HepG2 (cell line): ENCODE data around the gene TIA1. TPM values are rescaled to one million over a fixed set of nuclear protein-coding genes. Genes with fewer than 3 reads are reported as not detected.

ENCODE experiments used
- ARID4A ChIP-seq: sonication (generic); formaldehyde crosslinking; IDR thresholded peaks from 2 replicates; pipeline ENCODE4 v1.5.0; 2020; ENCODE audit warnings: mild to moderate bottlenecking, missing genetic modification reagents, borderline replicate concordance
- ERF ChIP-seq: IDR thresholded peaks from 2 replicates; pipeline ENCODE4 v1.6.1; 2018; ENCODE audit warnings: missing biosample characterization, missing genetic modification reagents
- ETV5 ChIP-seq: IDR thresholded peaks from 2 replicates; pipeline ENCODE4 v1.6.1; 2018; ENCODE audit warnings: missing biosample characterization, missing genetic modification reagents, inconsistent platforms, borderline replicate concordance
- GZF1 ChIP-seq: sonication (generic); formaldehyde crosslinking; IDR thresholded peaks from 2 replicates; pipeline ENCODE4 v1.5.1; 2020; ENCODE audit warnings: mild to moderate bottlenecking, missing genetic modification reagents
- HMGXB3 ChIP-seq: sonication (generic); formaldehyde crosslinking; IDR thresholded peaks from 2 replicates; pipeline ENCODE4 v1.4.0; 2020; ENCODE audit warnings: missing genetic modification reagents, borderline replicate concordance
- KMT2B ChIP-seq: IDR thresholded peaks from 2 replicates; pipeline ENCODE4 v1.6.1; 2016; ENCODE audit warnings: missing genetic modification reagents, missing compliant biosample characterization
- RARG ChIP-seq: sonication (generic); formaldehyde crosslinking; IDR thresholded peaks from 2 replicates; pipeline ENCODE4 v1.4.0; 2020; ENCODE audit warnings: low read depth, mild to moderate bottlenecking, missing genetic modification reagents
- ZFP82 ChIP-seq: sonication (generic); formaldehyde crosslinking; IDR thresholded peaks from 2 replicates; pipeline ENCODE4 v1.5.1; 2020; ENCODE audit warnings: mild to moderate bottlenecking, missing genetic modification reagents, borderline replicate concordance
- ZNF12 ChIP-seq: sonication (generic); formaldehyde crosslinking; IDR thresholded peaks from 2 replicates; pipeline ENCODE4 v1.5.0; 2020; ENCODE audit warnings: missing genetic modification reagents
- ZNF251 ChIP-seq: sonication (generic); formaldehyde crosslinking; IDR thresholded peaks from 2 replicates; pipeline ENCODE4 v1.9.0; 2021; ENCODE audit warnings: mild to moderate bottlenecking, missing genetic modification reagents
- polyA plus RNA-seq, 8 experiments: library from polyadenylated mRNA; depleted of rRNA in 3 of 8; stranded (reverse) in 7 of 8; unstranded in 1 of 8; fragments of >200 nt; fragmentation: Illumina TruSeq in 4 of 8; extraction: Trizol in 4 of 8; gene quantifications; 2 replicates each; pipeline versions ENCODE4 v1.2.1 to v1.2.3, GENCODE V29; 2011 to 2016; ENCODE audit warnings: low read depth in 4 of 8, missing spikeins in 1 of 8, mixed read lengths in 1 of 8; ENCODE audit not compliant: insufficient read depth in 1 of 8
- total RNA-seq, 5 experiments: library from RNA; depleted of rRNA; stranded (reverse); fragments of >200 nt; fragmentation: Illumina TruSeq; extraction: Trizol; gene quantifications; 2 replicates each; pipeline ENCODE4 v1.2.3, GENCODE V29; 2016; ENCODE audit warnings: low read depth in 1 of 5
- TF ChIP-seq, protein P1 (sequence below), 2 experiments: sonication (generic) in 1 of 2; formaldehyde crosslinking in 1 of 2; IDR thresholded peaks; 2 replicates each; pipeline versions ENCODE4 v1.6.1 to v1.9.0; 2014 to 2022; ENCODE audit warnings: antibody characterized with exemption in 1 of 2, borderline replicate concordance in 1 of 2, inconsistent platforms in 1 of 2, low read depth in 1 of 2, missing genetic modification reagents in 1 of 2

TIA1 gene
- total and polyA plus RNA-seq, 2 of the 13 experiments (the other 11 are each of a cell fraction or from before 2014, with no cell fraction given) = 209 to 319 TPM

GRCh38 chr2:70190418-70191243 lies 57.8 kb downstream of the TIA1 start, which contains the start of gene C2orf42 (continued):
- TF ChIP-seq ARID4A (CRISPR knock-in tag) (peak; percentile 96), ZFP82 (CRISPR knock-in tag) (peak; percentile 87), RARG (0 out of 2 replicates have a peak, but pooled peaks have one; percentile 53), KMT2B (CRISPR knock-in tag) (peak; percentile 93), HMGXB3 (peak; percentile 93), ZNF251 (CRISPR knock-in tag) (peak; percentile 52; the same call in 1 of the 2 replicates), ERF (CRISPR knock-in tag) (peak; percentile 96), ZNF12 (CRISPR knock-in tag) (peak; percentile 32), GZF1 (peak; percentile 60; the same call in 1 of the 2 replicates), ETV5 (CRISPR knock-in tag) (peak; percentile 91)
- TF ChIP-seq, protein P1, sequence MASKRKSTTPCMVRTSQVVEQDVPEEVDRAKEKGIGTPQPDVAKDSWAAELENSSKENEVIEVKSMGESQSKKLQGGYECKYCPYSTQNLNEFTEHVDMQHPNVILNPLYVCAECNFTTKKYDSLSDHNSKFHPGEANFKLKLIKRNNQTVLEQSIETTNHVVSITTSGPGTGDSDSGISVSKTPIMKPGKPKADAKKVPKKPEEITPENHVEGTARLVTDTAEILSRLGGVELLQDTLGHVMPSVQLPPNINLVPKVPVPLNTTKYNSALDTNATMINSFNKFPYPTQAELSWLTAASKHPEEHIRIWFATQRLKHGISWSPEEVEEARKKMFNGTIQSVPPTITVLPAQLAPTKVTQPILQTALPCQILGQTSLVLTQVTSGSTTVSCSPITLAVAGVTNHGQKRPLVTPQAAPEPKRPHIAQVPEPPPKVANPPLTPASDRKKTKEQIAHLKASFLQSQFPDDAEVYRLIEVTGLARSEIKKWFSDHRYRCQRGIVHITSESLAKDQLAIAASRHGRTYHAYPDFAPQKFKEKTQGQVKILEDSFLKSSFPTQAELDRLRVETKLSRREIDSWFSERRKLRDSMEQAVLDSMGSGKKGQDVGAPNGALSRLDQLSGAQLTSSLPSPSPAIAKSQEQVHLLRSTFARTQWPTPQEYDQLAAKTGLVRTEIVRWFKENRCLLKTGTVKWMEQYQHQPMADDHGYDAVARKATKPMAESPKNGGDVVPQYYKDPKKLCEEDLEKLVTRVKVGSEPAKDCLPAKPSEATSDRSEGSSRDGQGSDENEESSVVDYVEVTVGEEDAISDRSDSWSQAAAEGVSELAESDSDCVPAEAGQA (IDR thresholded peaks at IDR 0.05; ENCODE audit: low read depth) = peak; percentile 62
- TF ChIP-seq, protein P1 (CRISPR knock-in tag; IDR thresholded peaks at IDR 0.05; ENCODE audit: borderline replicate concordance) = peak; percentile 53; the same call in 1 of the 2 replicates
